ENCODE results near the gene FREM1. TPM values are rescaled to one million over a fixed set of nuclear protein-coding genes. Genes with fewer than 3 reads are reported as not detected.

The FREM1 gene
- total RNA-seq, 1 donor from 2014 or later, result 2.2 TPM

DNA sequence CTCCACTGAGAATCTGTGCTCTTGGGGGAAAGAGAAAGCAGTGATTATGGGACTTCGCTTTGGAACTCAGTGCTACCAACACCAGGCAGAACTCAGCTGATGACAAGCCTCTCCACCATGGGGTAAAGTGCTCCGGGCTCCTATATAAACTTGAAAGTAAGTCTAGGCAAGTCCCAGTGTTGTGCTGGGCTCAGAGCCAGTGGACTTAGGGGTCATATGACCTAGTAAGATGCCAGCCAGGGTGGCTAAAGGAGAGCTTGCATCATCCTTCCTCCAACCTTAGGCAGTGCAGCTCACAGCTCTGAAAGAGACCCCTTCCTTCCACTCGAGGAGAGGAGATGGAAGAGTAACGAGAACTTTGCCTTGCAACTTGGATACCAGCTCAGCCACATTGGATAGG, 35.1 kb upstream of the FREM1 start:
- no peak overlapping the region for H3K4me3 Mint-ChIP-seq (ENCODE audit: unreplicated experiment)
- peaks cover 1% of the 10 kb centered on the region for H3K4me1 Mint-ChIP-seq (ENCODE audit: unreplicated experiment)
- H3K9me3 Mint-ChIP-seq (ENCODE audit: unreplicated experiment), result no peaks in the 10 kb centered on the region
- TF ChIP-seq, protein P1, sequence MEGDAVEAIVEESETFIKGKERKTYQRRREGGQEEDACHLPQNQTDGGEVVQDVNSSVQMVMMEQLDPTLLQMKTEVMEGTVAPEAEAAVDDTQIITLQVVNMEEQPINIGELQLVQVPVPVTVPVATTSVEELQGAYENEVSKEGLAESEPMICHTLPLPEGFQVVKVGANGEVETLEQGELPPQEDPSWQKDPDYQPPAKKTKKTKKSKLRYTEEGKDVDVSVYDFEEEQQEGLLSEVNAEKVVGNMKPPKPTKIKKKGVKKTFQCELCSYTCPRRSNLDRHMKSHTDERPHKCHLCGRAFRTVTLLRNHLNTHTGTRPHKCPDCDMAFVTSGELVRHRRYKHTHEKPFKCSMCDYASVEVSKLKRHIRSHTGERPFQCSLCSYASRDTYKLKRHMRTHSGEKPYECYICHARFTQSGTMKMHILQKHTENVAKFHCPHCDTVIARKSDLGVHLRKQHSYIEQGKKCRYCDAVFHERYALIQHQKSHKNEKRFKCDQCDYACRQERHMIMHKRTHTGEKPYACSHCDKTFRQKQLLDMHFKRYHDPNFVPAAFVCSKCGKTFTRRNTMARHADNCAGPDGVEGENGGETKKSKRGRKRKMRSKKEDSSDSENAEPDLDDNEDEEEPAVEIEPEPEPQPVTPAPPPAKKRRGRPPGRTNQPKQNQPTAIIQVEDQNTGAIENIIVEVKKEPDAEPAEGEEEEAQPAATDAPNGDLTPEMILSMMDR (IDR thresholded peaks at IDR 0.05), result no peak
- no peak for DNase-seq (ENCODE audit: extremely low spot score, unreplicated experiment)
- no peak overlapping the region for H3K27ac Mint-ChIP-seq (ENCODE audit: unreplicated experiment)
- H3K36me3 Mint-ChIP-seq (ENCODE audit: unreplicated experiment), result no peaks in the 10 kb centered on the region
- H3K27me3 Mint-ChIP-seq (ENCODE audit: unreplicated experiment), result peaks cover 5% of the 10 kb centered on the region

DNA sequence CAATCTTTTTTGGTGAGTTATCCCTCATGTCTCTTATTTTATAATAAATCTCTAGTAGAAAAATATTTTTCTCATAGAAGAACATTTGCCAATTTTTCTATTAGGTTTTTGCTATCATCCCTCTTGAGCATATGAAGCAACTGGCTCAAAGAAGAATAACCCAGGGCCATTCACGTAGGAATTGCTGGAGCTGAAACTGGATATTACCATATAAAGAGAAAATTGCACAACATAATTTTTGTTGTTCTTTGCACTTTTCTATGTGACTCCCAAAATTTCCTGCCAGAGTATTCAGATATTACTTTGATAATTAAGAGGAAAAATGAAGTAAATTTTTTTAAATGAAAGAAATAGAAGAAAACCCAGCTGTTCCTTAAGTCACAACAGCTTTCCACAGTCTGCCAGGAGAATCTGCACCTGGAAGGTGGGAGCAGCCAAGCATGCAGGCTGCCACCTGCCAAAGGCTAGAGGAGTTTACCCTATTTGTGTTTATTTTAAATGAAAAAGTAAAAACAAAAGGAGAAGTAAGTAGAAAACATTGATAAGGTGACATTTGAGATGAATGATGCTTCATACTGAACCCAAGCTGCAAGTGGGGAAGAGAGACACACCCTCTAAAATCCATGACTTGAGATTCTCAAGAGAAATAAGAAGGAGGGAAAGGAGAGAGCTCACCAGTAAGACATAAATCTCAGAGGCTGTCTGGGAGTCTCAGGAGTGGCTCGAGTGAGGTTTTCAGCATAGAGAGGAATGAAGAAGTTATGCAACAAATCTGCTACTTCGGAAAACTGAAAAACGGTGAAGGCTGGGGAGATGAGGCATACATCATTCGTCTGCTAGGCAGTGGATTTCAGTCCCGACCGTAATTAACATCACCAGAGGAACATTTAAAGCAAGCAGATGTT, 31.5 kb upstream of the FREM1 start:
- no peak overlapping the region for H3K4me3 Mint-ChIP-seq (ENCODE audit: unreplicated experiment)
- peaks cover 1% of the 10 kb centered on the region for H3K4me1 Mint-ChIP-seq (ENCODE audit: unreplicated experiment)
- H3K36me3 Mint-ChIP-seq (ENCODE audit: unreplicated experiment), result no peaks in the 10 kb centered on the region
- H3K27me3 Mint-ChIP-seq (ENCODE audit: unreplicated experiment), result peaks cover 8% of the 10 kb centered on the region
- no peak overlapping the region for H3K27ac Mint-ChIP-seq (ENCODE audit: unreplicated experiment)
- TF ChIP-seq, protein P1 (IDR thresholded peaks at IDR 0.05), result no peak
- H3K9me3 Mint-ChIP-seq (ENCODE audit: unreplicated experiment), result no peaks in the 10 kb centered on the region
- DNase-seq (ENCODE audit: extremely low spot score, unreplicated experiment), result no peak

DNA sequence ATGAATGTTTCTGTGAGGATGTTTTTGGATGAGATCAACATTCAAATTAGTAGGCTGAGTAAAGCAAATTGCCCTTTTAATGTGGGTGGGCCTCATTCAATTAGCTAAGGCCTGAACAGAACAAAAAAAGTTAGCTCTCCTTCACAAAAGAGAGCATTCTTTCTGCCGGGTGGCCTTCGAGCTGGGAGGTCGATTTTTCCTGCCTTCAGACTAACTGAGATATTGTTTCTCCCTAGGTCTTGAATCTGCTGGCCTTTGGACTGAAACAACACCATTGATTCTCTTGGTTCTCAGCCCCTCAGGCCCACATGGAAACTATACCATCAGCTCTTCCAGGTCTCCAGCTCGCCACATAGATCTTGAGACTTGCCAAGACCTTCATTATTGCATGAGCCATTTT, 29.1 kb upstream of the FREM1 start:
- peaks cover 8% of the 10 kb centered on the region for H3K27me3 Mint-ChIP-seq (ENCODE audit: unreplicated experiment)
- no peaks in the 10 kb centered on the region for H3K9me3 Mint-ChIP-seq (ENCODE audit: unreplicated experiment)
- H3K36me3 Mint-ChIP-seq (ENCODE audit: unreplicated experiment), result no peaks in the 10 kb centered on the region
- H3K4me1 Mint-ChIP-seq (ENCODE audit: unreplicated experiment), result peaks cover 8% of the 10 kb centered on the region
- DNase-seq (ENCODE audit: extremely low spot score, unreplicated experiment), result no peak
- H3K4me3 Mint-ChIP-seq (ENCODE audit: unreplicated experiment), result no peak overlapping the region
- TF ChIP-seq, protein P1 (IDR thresholded peaks at IDR 0.05), result no peak
- H3K27ac Mint-ChIP-seq (ENCODE audit: unreplicated experiment), result no peak overlapping the region

DNA sequence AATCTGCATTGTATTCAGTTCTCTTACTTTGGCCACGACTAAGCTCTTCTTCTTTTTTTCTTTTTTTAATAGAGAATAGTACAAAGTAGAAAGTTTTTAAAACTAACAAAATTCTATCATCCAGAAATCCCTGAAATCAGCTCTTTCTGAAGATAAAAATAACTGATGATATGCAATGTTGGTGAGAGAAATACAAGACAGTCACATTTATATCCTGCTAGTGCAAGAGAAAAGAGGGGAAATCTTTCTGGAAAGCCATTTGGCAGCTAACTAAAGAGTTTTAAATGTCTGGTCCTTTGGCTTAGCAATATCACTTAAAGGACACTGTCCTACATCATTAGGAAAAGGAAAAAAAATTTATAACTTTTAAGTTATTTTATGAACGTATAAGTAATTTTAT, 27.0 kb upstream of the FREM1 start:
- Mint-ChIP-seq H3K9me3 (ENCODE audit: unreplicated experiment) (no peaks in the 10 kb centered on the region), H3K36me3 (ENCODE audit: unreplicated experiment) (no peaks in the 10 kb centered on the region), H3K27me3 (ENCODE audit: unreplicated experiment) (peaks cover 5% of the 10 kb centered on the region), H3K27ac (ENCODE audit: unreplicated experiment) (no peak overlapping the region), H3K4me3 (ENCODE audit: unreplicated experiment) (no peak overlapping the region), H3K4me1 (ENCODE audit: unreplicated experiment) (peaks cover 8% of the 10 kb centered on the region)
- DNase-seq (ENCODE audit: extremely low spot score, unreplicated experiment), result no peak
- TF ChIP-seq, protein P1 (IDR thresholded peaks at IDR 0.05), result no peak

DNA sequence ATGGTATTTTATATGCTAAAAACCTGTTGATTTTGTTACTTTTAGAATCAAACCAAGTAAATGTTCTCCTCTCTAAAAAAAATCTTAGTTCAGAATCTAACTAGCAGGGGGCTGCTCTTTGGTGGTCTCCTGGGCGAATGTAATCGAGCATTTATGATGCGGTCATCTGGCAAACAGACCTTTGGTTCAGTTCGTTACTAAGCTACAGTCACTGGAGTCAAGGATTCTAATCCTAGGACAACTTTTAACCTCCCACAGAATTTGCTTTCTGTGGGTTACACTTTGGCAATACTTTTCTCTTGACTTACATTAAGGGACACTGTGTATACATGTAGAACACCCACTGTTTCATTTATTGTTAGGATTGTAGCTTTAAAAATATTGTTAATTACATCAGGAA, 26.3 kb upstream of the FREM1 start:
- Mint-ChIP-seq H3K27ac (ENCODE audit: unreplicated experiment) (no peak overlapping the region), H3K4me1 (ENCODE audit: unreplicated experiment) (peaks cover 11% of the 10 kb centered on the region), H3K4me3 (ENCODE audit: unreplicated experiment) (no peak overlapping the region), H3K9me3 (ENCODE audit: unreplicated experiment) (no peaks in the 10 kb centered on the region), H3K36me3 (ENCODE audit: unreplicated experiment) (no peaks in the 10 kb centered on the region), H3K27me3 (ENCODE audit: unreplicated experiment) (peaks cover 3% of the 10 kb centered on the region)
- TF ChIP-seq, protein P1 (IDR thresholded peaks at IDR 0.05), result no peak
- DNase-seq (ENCODE audit: extremely low spot score, unreplicated experiment), result no peak
